GM12878 (cell line): ENCODE measurements around the gene DHDH. TPM values are rescaled to one million over a fixed set of nuclear protein-coding genes. Genes with fewer than 3 reads are reported as not detected.

ENCODE experiments used
- ATAC-seq: fragments of 200-7000 bp; cut with Tn5 transposase; 3 replicates; pipeline ENCODE4 v1.9.1; 2020; ENCODE audit warnings: mild to moderate bottlenecking, moderate library complexity
- BruUV-seq: library from RNA; stranded (reverse); fragments of 400-500 nt; replicated peaks from 2 replicates; lab custom pipeline; 2021; lab: Mats Ljungman, UMichigan
- CTCF ChIA-PET: fragments of 300-600 bp; sonication (Branson Sonifier 250); formaldehyde crosslinking; extraction: SDS; loops from one replicate; lab custom pipeline; 2021; ENCODE audit warnings: inconsistent platforms; lab: Yijun Ruan, JAX
- POLR2A ChIA-PET: fragments of 350-600 bp; formaldehyde crosslinking; extraction: SDS; loops from one replicate; lab custom pipeline; 2021; ENCODE audit warnings: inconsistent platforms; lab: Charles Lee
- RAD21 ChIA-PET: fragments of 300-600 bp; sonication (Branson Sonifier 250); formaldehyde crosslinking; loops from one replicate; lab custom pipeline; 2023; ENCODE audit warnings: antibody characterized with exemption; ENCODE audit not compliant: unreplicated experiment; lab: Charles Lee
- SMC1A ChIA-PET: fragments of 300-600 bp; sonication (Branson Sonifier 250); formaldehyde crosslinking; loops from one replicate; lab custom pipeline; 2023; ENCODE audit not compliant: unreplicated experiment, uncharacterized antibody; lab: Charles Lee
- DNase-seq: peaks from one replicate; pipeline ENCODE4 v3.0.0-alpha.2; 2011; ENCODE audit warnings: low read depth, low spot score
- FAIRE-seq: peaks from 3 replicates; lab custom pipeline; 2011; peaks lifted over from hg19 to GRCh38; lab: Jason Lieb, UNC
- H2AFZ ChIP-seq: 2 replicates; pipeline ENCODE4 v1.6.0; 2011; ENCODE audit warnings: low read depth, low read length, control low read depth; ENCODE audit not compliant: control insufficient read depth
- H3K27ac ChIP-seq: 2 replicates; pipeline ENCODE4 v1.5.1; 2011; ENCODE audit warnings: control low read depth; ENCODE audit not compliant: control insufficient read depth, insufficient read depth
- H3K27me3 ChIP-seq, 2 experiments: replicated peaks in 1 of 2; 2 replicates each; pipeline versions ENCODE4 v1.6.0 to v1.6.1; 2011; ENCODE audit warnings: low read length in 1 of 2; ENCODE audit not compliant: control insufficient read depth in 2 of 2, insufficient read depth in 2 of 2
- H3K36me3 ChIP-seq, 2 experiments: 2 replicates each; pipeline ENCODE4 v1.5.1; 2011; ENCODE audit warnings: low read length in 1 of 2; ENCODE audit not compliant: control insufficient read depth in 2 of 2, insufficient read depth in 2 of 2
- H3K4me1 ChIP-seq: 2 replicates; pipeline ENCODE4 v1.6.1; 2011; ENCODE audit warnings: mild to moderate bottlenecking, low read length, moderate library complexity, mixed read lengths; ENCODE audit not compliant: control insufficient read depth, insufficient read depth
- H3K4me2 ChIP-seq: 2 replicates; pipeline ENCODE4 v1.6.0; 2011; ENCODE audit warnings: control low read depth; ENCODE audit not compliant: control insufficient read depth, insufficient read depth
- H3K4me3 ChIP-seq: fragments of 200-600 bp; sonication (generic); 2 replicates; pipeline ENCODE4 v1.5.1; 2016
- H3K79me2 ChIP-seq: 2 replicates; pipeline ENCODE4 v1.6.0; 2011; ENCODE audit warnings: low read length; ENCODE audit not compliant: control insufficient read depth, insufficient read depth
- H3K9ac ChIP-seq: 2 replicates; pipeline ENCODE4 v1.8.0; 2011; ENCODE audit warnings: low read length, control low read depth, mixed read lengths; ENCODE audit not compliant: control insufficient read depth, insufficient read depth
- H3K9me3 ChIP-seq: replicated peaks from 3 replicates; pipeline ENCODE4 v1.5.1; 2011; ENCODE audit warnings: mild to moderate bottlenecking, low read length; ENCODE audit not compliant: control insufficient read depth, insufficient read depth
- H4K20me1 ChIP-seq: 2 replicates; pipeline ENCODE4 v1.6.0; 2011; ENCODE audit not compliant: control insufficient read depth, insufficient read depth
- CREB1 ChIP-seq: IDR thresholded peaks from 2 replicates; pipeline ENCODE4 v1.6.1; 2012; ENCODE audit warnings: low read depth, mild to moderate bottlenecking, inconsistent platforms
- FOS ChIP-seq: IDR thresholded peaks from 3 replicates; pipeline ENCODE4 v1.6.1; 2011; ENCODE audit warnings: borderline replicate concordance; ENCODE audit not compliant: insufficient read length; ENCODE audit errors: extremely low read depth
- IKZF2 ChIP-seq, 2 experiments: fragments of 450-650 bp; IDR thresholded peaks; 2 replicates each; pipeline ENCODE4 v1.6.1; 2017; ENCODE audit warnings: mild to moderate bottlenecking in 2 of 2, moderate library complexity in 2 of 2
- JUNB ChIP-seq: IDR thresholded peaks from 2 replicates; pipeline ENCODE4 v1.6.1; 2016; ENCODE audit warnings: antibody characterized with exemption, mild to moderate bottlenecking
- WGBS: methylation state at CpG from one replicate; pipeline ENCODE4 v1.1.6; 2016; ENCODE audit warnings: low lambda C conversion rate; ENCODE audit not compliant: insufficient replicate concordance, insufficient coverage; ENCODE audit errors: missing lambda C conversion rate; 5-methylcytosine and 5-hydroxymethylcytosine counted together
- in situ Hi-C: fragments of 300-500 bp; cut with MboI; formaldehyde crosslinking; loops from 9 replicates; pipeline ENCODE4 v1.14.3; 2018; ENCODE audit warnings: mixed read lengths
- intact Hi-C: fragments of 100-400 bp; cut with micrococcal nuclease; formaldehyde crosslinking; loops from one replicate; pipeline ENCODE4 v1.14.2; 2022; ENCODE audit not compliant: unreplicated experiment
- polyA plus RNA-seq, 11 experiments: library from polyadenylated mRNA; depleted of rRNA in 4 of 11; unstranded in 6 of 11; stranded (reverse) in 5 of 11; fragments of >200 nt; fragmentation: Nextera tagmentation in 4 of 11; fragmentation: Illumina TruSeq in 1 of 11; extraction: Ambion mirVana in 4 of 11; extraction: Trizol in 1 of 11; gene quantifications; 1 replicate in 1 of 11; 2 replicates in 10 of 11; pipeline versions ENCODE4 v1.2.1 to v1.2.3, GENCODE V29; 2011 to 2016; ENCODE audit warnings: inconsistent platforms in 2 of 11, missing spikeins in 2 of 11, low read depth in 1 of 11
- total RNA-seq, 4 experiments: library from RNA; depleted of rRNA in 3 of 4; stranded (reverse); fragments of >200 nt in 3 of 4; fragmentation: Illumina TruSeq in 1 of 4; extraction: Trizol in 1 of 4; gene quantifications; 2 replicates each; pipeline versions ENCODE4 v1.2.1 to v1.2.3, GENCODE V29; 2013 to 2021
- TF ChIP-seq, protein P1 (sequence below): fragments of 450-650 bp; IDR thresholded peaks from 2 replicates; pipeline ENCODE4 v1.6.1; 2016; ENCODE audit warnings: mild to moderate bottlenecking
- TF ChIP-seq, protein P2 (sequence below), 3 experiments: IDR thresholded peaks in 2 of 3; conservative IDR thresholded peaks in 1 of 3; 2 replicates each; pipeline ENCODE4 v1.5.1; 2011; ENCODE audit warnings: low read depth in 3 of 3, low read length in 3 of 3, mild to moderate bottlenecking in 3 of 3, control low read depth in 2 of 3, moderate library complexity in 2 of 3, inconsistent platforms in 1 of 3, mixed read lengths in 1 of 3; ENCODE audit not compliant: control insufficient read depth in 2 of 3, insufficient read depth in 1 of 3; ENCODE audit errors: extremely low read depth in 1 of 3
- TF ChIP-seq, protein P3 (sequence below): fragments of 450-650 bp; formaldehyde crosslinking; IDR thresholded peaks from 2 replicates; pipeline ENCODE4 v1.4.0; 2020; ENCODE audit warnings: mild to moderate bottlenecking, moderate library complexity
- TF ChIP-seq, protein P4 (sequence below): fragments of 450-650 bp; IDR thresholded peaks from 2 replicates; pipeline ENCODE4 v1.6.1; 2014; ENCODE audit warnings: mild to moderate bottlenecking
- TF ChIP-seq, protein P5 (sequence below): fragments of 450-650 bp; IDR thresholded peaks from 2 replicates; pipeline ENCODE4 v1.6.1; 2017; ENCODE audit warnings: borderline replicate concordance

DHDH gene
- total and polyA plus RNA-seq, 10 of the 15 experiments (the other 5 are each of a cell fraction or from before 2014, with no cell fraction given) = 0.13 to 0.21 (median 0.15) TPM; not detected in 7

DNA sequence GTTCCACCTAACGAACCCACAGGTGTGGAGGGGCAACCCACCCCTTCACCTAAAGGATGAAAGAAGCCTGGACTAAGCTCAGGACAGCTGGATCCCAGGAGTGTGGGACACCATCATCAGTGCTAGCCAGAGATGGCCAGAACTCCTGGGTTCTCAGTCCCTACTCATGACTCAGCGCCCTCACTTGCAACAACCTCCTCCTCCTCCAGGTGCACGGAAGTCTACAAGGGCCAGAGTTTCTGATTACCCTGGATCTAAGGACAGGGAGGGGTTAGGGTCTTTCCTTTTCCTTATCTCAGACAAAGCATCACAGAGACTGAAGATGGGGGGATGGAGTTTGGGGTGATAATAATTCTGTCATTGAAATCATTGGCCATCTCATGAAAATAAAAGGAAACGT, 42.9 kb upstream of the DHDH start:
- no peak overlapping the region for H2AFZ ChIP-seq
- SMC1A ChIA-PET = interaction anchor here (1.9 kb wide), 1 partner anchor 15 kb away, joined by 4 read pairs; no protein-coding TSS in a partner anchor
- FAIRE-seq = no peak
- H4K20me1 ChIP-seq = no peaks in the 10 kb centered on the region
- H3K36me3 ChIP-seq = no peaks in the 10 kb centered on the region
- 72% methylated on average over 4 of the region's 4 CpGs for WGBS
- H3K27me3 ChIP-seq = no peaks in the 10 kb centered on the region
- intact Hi-C loops = no loop called here
- CTCF ChIA-PET = interaction anchor here (1.0 kb wide), 1 partner anchor 80 kb away, joined by 5 read pairs; no protein-coding TSS in a partner anchor
- H3K9me3 ChIP-seq = no peaks in the 10 kb centered on the region
- peaks cover 10% of the 10 kb centered on the region for H3K4me1 ChIP-seq
- no peak overlapping the region for H3K9ac ChIP-seq
- no TSS peak for BruUV-seq
- no peak overlapping the region for H3K4me3 ChIP-seq
- POLR2A ChIA-PET = interaction anchor here (0.6 to 1.9 kb wide), 3 partner anchors 16 to 74 kb away, joined by 3 to 11 read pairs (median 5); no protein-coding TSS in a partner anchor
- RAD21 ChIA-PET = interaction anchor here (0.7 kb wide), 1 partner anchor 556 kb away, joined by 3 read pairs; no protein-coding TSS in a partner anchor
- DNase-seq = no peak
- H3K79me2 ChIP-seq = no peaks in the 10 kb centered on the region
- H3K27ac ChIP-seq = peak overlapping the region; percentile 10; the same call in 1 of the 2 replicates
- no peak for ATAC-seq
- in situ Hi-C loops = no loop called here
- no peak overlapping the region for H3K4me2 ChIP-seq
- TF ChIP-seq IKZF2 (IDR thresholded peaks at IDR 0.05) (no peak), JUNB (no peak), FOS (no peak), CREB1 (no peak)
- TF ChIP-seq, protein P1, sequence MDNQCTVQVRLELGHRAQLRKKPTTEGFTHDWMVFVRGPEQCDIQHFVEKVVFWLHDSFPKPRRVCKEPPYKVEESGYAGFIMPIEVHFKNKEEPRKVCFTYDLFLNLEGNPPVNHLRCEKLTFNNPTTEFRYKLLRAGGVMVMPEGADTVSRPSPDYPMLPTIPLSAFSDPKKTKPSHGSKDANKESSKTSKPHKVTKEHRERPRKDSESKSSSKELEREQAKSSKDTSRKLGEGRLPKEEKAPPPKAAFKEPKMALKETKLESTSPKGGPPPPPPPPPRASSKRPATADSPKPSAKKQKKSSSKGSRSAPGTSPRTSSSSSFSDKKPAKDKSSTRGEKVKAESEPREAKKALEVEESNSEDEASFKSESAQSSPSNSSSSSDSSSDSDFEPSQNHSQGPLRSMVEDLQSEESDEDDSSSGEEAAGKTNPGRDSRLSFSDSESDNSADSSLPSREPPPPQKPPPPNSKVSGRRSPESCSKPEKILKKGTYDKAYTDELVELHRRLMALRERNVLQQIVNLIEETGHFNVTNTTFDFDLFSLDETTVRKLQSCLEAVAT = no peak
- TF ChIP-seq, protein P2, sequence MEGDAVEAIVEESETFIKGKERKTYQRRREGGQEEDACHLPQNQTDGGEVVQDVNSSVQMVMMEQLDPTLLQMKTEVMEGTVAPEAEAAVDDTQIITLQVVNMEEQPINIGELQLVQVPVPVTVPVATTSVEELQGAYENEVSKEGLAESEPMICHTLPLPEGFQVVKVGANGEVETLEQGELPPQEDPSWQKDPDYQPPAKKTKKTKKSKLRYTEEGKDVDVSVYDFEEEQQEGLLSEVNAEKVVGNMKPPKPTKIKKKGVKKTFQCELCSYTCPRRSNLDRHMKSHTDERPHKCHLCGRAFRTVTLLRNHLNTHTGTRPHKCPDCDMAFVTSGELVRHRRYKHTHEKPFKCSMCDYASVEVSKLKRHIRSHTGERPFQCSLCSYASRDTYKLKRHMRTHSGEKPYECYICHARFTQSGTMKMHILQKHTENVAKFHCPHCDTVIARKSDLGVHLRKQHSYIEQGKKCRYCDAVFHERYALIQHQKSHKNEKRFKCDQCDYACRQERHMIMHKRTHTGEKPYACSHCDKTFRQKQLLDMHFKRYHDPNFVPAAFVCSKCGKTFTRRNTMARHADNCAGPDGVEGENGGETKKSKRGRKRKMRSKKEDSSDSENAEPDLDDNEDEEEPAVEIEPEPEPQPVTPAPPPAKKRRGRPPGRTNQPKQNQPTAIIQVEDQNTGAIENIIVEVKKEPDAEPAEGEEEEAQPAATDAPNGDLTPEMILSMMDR (IDR thresholded peaks at IDR 0.05 in 2 of 3, conservative IDR thresholded peaks at IDR 0.05 in 1 of 3; ENCODE audit: control insufficient read depth in 2 of 3, extremely low read depth in 1 of 3, insufficient read depth in 1 of 3, low read depth in 3 of 3, low read length in 3 of 3) = no peak
- TF ChIP-seq, protein P3, sequence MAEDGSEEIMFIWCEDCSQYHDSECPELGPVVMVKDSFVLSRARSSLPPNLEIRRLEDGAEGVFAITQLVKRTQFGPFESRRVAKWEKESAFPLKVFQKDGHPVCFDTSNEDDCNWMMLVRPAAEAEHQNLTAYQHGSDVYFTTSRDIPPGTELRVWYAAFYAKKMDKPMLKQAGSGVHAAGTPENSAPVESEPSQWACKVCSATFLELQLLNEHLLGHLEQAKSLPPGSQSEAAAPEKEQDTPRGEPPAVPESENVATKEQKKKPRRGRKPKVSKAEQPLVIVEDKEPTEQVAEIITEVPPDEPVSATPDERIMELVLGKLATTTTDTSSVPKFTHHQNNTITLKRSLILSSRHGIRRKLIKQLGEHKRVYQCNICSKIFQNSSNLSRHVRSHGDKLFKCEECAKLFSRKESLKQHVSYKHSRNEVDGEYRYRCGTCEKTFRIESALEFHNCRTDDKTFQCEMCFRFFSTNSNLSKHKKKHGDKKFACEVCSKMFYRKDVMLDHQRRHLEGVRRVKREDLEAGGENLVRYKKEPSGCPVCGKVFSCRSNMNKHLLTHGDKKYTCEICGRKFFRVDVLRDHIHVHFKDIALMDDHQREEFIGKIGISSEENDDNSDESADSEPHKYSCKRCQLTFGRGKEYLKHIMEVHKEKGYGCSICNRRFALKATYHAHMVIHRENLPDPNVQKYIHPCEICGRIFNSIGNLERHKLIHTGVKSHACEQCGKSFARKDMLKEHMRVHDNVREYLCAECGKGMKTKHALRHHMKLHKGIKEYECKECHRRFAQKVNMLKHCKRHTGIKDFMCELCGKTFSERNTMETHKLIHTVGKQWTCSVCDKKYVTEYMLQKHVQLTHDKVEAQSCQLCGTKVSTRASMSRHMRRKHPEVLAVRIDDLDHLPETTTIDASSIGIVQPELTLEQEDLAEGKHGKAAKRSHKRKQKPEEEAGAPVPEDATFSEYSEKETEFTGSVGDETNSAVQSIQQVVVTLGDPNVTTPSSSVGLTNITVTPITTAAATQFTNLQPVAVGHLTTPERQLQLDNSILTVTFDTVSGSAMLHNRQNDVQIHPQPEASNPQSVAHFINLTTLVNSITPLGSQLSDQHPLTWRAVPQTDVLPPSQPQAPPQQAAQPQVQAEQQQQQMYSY (CRISPR knock-in tag) = no peak
- TF ChIP-seq, protein P4, sequence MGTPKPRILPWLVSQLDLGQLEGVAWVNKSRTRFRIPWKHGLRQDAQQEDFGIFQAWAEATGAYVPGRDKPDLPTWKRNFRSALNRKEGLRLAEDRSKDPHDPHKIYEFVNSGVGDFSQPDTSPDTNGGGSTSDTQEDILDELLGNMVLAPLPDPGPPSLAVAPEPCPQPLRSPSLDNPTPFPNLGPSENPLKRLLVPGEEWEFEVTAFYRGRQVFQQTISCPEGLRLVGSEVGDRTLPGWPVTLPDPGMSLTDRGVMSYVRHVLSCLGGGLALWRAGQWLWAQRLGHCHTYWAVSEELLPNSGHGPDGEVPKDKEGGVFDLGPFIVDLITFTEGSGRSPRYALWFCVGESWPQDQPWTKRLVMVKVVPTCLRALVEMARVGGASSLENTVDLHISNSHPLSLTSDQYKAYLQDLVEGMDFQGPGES = no peak
- TF ChIP-seq, protein P5, sequence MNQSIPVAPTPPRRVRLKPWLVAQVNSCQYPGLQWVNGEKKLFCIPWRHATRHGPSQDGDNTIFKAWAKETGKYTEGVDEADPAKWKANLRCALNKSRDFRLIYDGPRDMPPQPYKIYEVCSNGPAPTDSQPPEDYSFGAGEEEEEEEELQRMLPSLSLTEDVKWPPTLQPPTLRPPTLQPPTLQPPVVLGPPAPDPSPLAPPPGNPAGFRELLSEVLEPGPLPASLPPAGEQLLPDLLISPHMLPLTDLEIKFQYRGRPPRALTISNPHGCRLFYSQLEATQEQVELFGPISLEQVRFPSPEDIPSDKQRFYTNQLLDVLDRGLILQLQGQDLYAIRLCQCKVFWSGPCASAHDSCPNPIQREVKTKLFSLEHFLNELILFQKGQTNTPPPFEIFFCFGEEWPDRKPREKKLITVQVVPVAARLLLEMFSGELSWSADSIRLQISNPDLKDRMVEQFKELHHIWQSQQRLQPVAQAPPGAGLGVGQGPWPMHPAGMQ = no peak
